Hepatocyte (in vitro differentiated cells): ENCODE results near the gene ZDHHC7. TPM values are rescaled to one million over a fixed set of nuclear protein-coding genes. Genes with fewer than 3 reads are reported as not detected.

Source experiments
- DNase-seq: peaks from one replicate; pipeline ENCODE4 v3.0.0-alpha.2; 2016; ENCODE audit warnings: low spot score
- H2AFZ ChIP-seq: fragments of 200-600 bp; sonication (generic); 2 replicates; pipeline ENCODE4 v1.6.0; 2016; ENCODE audit warnings: antibody characterized with exemption, mild to moderate bottlenecking
- H3K27ac ChIP-seq: fragments of 200-600 bp; sonication (generic); 2 replicates; pipeline ENCODE4 v1.5.1; 2016; ENCODE audit warnings: mild to moderate bottlenecking
- H3K27me3 ChIP-seq: fragments of 200-600 bp; sonication (generic); 2 replicates; pipeline ENCODE4 v1.6.1; 2016
- H3K36me3 ChIP-seq: fragments of 200-600 bp; sonication (generic); replicated peaks from 2 replicates; pipeline ENCODE4 v1.5.1; 2016; ENCODE audit warnings: low read depth; ENCODE audit not compliant: insufficient read depth
- H3K4me1 ChIP-seq: fragments of 200-600 bp; sonication (generic); 2 replicates; pipeline ENCODE4 v1.5.1; 2016; ENCODE audit warnings: mild to moderate bottlenecking, moderate library complexity; ENCODE audit not compliant: insufficient read depth
- H3K4me2 ChIP-seq: fragments of 200-600 bp; sonication (generic); 2 replicates; pipeline ENCODE4 v1.6.0; 2016
- H3K4me3 ChIP-seq: fragments of 200-600 bp; sonication (generic); 2 replicates; pipeline ENCODE4 v1.5.1; 2016; ENCODE audit warnings: mild to moderate bottlenecking
- H3K79me2 ChIP-seq: fragments of 200-600 bp; sonication (generic); 2 replicates; pipeline ENCODE4 v1.6.0; 2017; ENCODE audit warnings: mild to moderate bottlenecking
- H3K9me2 ChIP-seq: fragments of 200-600 bp; sonication (generic); replicated peaks from 2 replicates; pipeline ENCODE4 v1.6.0; 2017; ENCODE audit warnings: mild to moderate bottlenecking; ENCODE audit not compliant: insufficient read depth
- H3K9me3 ChIP-seq: fragments of 200-600 bp; sonication (generic); 2 replicates; pipeline ENCODE4 v1.5.1; 2016; ENCODE audit warnings: low read depth, mild to moderate bottlenecking
- H4K20me1 ChIP-seq: fragments of 200-600 bp; sonication (generic); 2 replicates; pipeline ENCODE4 v1.6.0; 2016; ENCODE audit warnings: mild to moderate bottlenecking; ENCODE audit not compliant: insufficient read depth, poor library complexity, severe bottlenecking
- CTCF ChIP-seq: fragments of 200-600 bp; sonication (generic); IDR thresholded peaks from 2 replicates; pipeline ENCODE4 v1.5.1; 2016; ENCODE audit warnings: antibody characterized with exemption, mild to moderate bottlenecking; ENCODE audit not compliant: poor library complexity
- EZH2 ChIP-seq: fragments of 200-600 bp; sonication (generic); IDR thresholded peaks from 2 replicates; pipeline ENCODE4 v1.6.1; 2016; ENCODE audit warnings: antibody characterized with exemption, mild to moderate bottlenecking, borderline replicate concordance
- EZH2phosphoT487 ChIP-seq: fragments of 200-600 bp; sonication (generic); IDR thresholded peaks from one replicate; pipeline ENCODE4 v1.6.1; 2018; ENCODE audit warnings: antibody characterized with exemption, mild to moderate bottlenecking, low read depth, moderate library complexity; ENCODE audit not compliant: unreplicated experiment, severe bottlenecking
- WGBS: methylation state at CpG from one replicate; pipeline ENCODE4 v1.1.6; 2016; ENCODE audit warnings: low lambda C conversion rate; ENCODE audit errors: missing lambda C conversion rate; 5-methylcytosine and 5-hydroxymethylcytosine counted together
- polyA plus RNA-seq: library from polyadenylated mRNA; unstranded; fragments of >200 nt; fragmentation: Nextera tagmentation; extraction: Ambion mirVana; gene quantifications from 2 replicates; pipeline ENCODE4 v1.2.1, GENCODE V29; 2016
- total RNA-seq: library from RNA; depleted of rRNA; stranded (reverse); fragments of >200 nt; gene quantifications from 2 replicates; pipeline ENCODE4 v1.2.3, GENCODE V29; 2014

Gene ZDHHC7
- total and polyA plus RNA-seq, 2 experiments from 2014 or later, result 51.4 to 65.2 TPM

GRCh38 chr16:84970447-84971127 is 40.7 kb downstream of the ZDHHC7 start:
- Histone ChIP-seq H3K9me3 (no peaks in the 10 kb centered on the region), H3K36me3 (no peaks in the 10 kb centered on the region), H3K4me1 (peaks cover 13% of the 10 kb centered on the region), H4K20me1 (no peaks in the 10 kb centered on the region), H3K4me2 (no peak overlapping the region), H3K79me2 (no peaks in the 10 kb centered on the region), H3K9me2 (no peaks in the 10 kb centered on the region), H3K27me3 (no peaks in the 10 kb centered on the region), H3K4me3 (no peak overlapping the region), H2AFZ (no peak overlapping the region), H3K27ac (no peak overlapping the region)
- DNase-seq, result peak; percentile 86
- TF ChIP-seq EZH2 (no peak), CTCF (peak; percentile 98)
- WGBS, result 27% methylated on average over 18 of the region's 18 CpGs

DNA sequence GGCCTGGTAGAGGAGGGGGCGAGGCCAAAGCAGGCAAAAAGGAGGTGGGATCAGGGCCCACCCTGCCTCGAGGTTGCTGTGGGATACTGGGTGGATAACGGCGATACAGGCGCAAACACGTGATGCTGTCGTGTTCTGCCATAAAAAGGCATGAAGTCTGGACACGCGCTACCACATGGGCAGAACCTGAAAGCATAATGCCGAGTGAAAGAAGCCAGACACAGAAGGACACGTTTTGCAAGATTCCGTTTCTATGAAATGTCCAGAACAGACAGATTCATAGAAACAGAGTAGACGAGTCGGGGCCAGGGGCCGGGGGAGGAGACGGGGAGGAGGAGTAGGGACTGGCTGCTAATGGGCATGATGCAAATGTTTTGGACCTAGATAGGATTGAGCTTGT is 43.5 kb downstream of the ZDHHC7 start:
- Histone ChIP-seq H3K9me2 (no peaks in the 10 kb centered on the region), H3K9me3 (no peaks in the 10 kb centered on the region), H3K4me2 (no peak overlapping the region), H3K4me3 (no peak overlapping the region), H3K27me3 (no peaks in the 10 kb centered on the region), H4K20me1 (no peaks in the 10 kb centered on the region), H3K4me1 (peaks cover 16% of the 10 kb centered on the region), H3K36me3 (no peaks in the 10 kb centered on the region), H3K27ac (peak overlapping the region; percentile 88), H3K79me2 (no peaks in the 10 kb centered on the region), H2AFZ (no peak overlapping the region)
- peak; percentile 80 for DNase-seq
- TF ChIP-seq CTCF, result no peak
- TF ChIP-seq EZH2, result no peak
- WGBS, result 55% methylated on average over 16 of the region's 16 CpGs

- H3K27me3 ChIP-seq, result no peaks in the 10 kb centered on the region
- H3K4me3 ChIP-seq, result no peak overlapping the region
- H3K4me1 ChIP-seq, result peaks cover 16% of the 10 kb centered on the region
- H3K9me2 ChIP-seq, result no peaks in the 10 kb centered on the region
- H3K27ac ChIP-seq, result no peak overlapping the region
- 94% methylated on average over 35 of the region's 43 CpGs for WGBS
- H3K36me3 ChIP-seq, result no peaks in the 10 kb centered on the region
- no peak overlapping the region for H2AFZ ChIP-seq
- H3K4me2 ChIP-seq, result no peak overlapping the region
- no peak for DNase-seq
- TF ChIP-seq EZH2phosphoT487 (no peak), EZH2 (no peak), CTCF (no peak)
- H3K79me2 ChIP-seq, result no peaks in the 10 kb centered on the region
- H3K9me3 ChIP-seq, result no peaks in the 10 kb centered on the region
- H4K20me1 ChIP-seq, result no peaks in the 10 kb centered on the region
Measured at GRCh38 chr16:84965428-84966415, 45.6 kb downstream of the ZDHHC7 start.
